GF-D8 (cell line): ENCODE results near the gene HCST.
"Not testable (repeated sequence)": the region's sequence is repeated elsewhere in the genome, so short reads cannot be mapped to it uniquely, and the experiment has no call there.

Experiments used
- DNase-seq: peaks from one replicate; lab custom pipeline; 2025; lab: John Stamatoyannopoulos, UW

HCST gene

GRCh38 chr19:35901854-35902661 is at the start of gene HCST:
Gene HCST (plus strand): TSS chr19:35902529. CDS start chr19:35902594, 65 bp downstream.
- DNase-seq: peak; percentile 71

GRCh38 chr19:35853038-35853756 is 49.1 kb upstream of the HCST start:
- no peak for DNase-seq

GRCh38 chr19:35856546-35857149 is 45.7 kb upstream of the HCST start, which contains the start of gene KIRREL2:
Gene KIRREL2 (plus strand): TSS chr19:35856911. CDS start chr19:35857120, 209 bp downstream.
- DNase-seq: no peak

- DNase-seq: no peak
Observed at GRCh38 chr19:35858311-35858710, 44.0 kb upstream of the HCST start.

- no peak for DNase-seq
Observed at GRCh38 chr19:35859414-35859813, 42.9 kb upstream of the HCST start.

GRCh38 chr19:35860436-35860817 is 41.9 kb upstream of the HCST start:
- no peak for DNase-seq

- no peak for DNase-seq
Observed at GRCh38 chr19:35860818-35861639, 41.3 kb upstream of the HCST start.

- DNase-seq: no peak
Observed at GRCh38 chr19:35861640-35862160, 40.6 kb upstream of the HCST start.

- no peak for DNase-seq
Observed at GRCh38 chr19:35862528-35862927, 39.8 kb upstream of the HCST start.

- DNase-seq: no peak
Observed at GRCh38 chr19:35863018-35863417, 39.3 kb upstream of the HCST start.

- no peak for DNase-seq
Observed at GRCh38 chr19:35868172-35868822, 34.0 kb upstream of the HCST start, which contains the start of gene APLP1. Gene APLP1 (plus strand): TSS chr19:35868574. CDS start chr19:35868637, 63 bp downstream.

GRCh38 chr19:35868823-35869326 is 33.5 kb upstream of the HCST start:
- DNase-seq: no peak

- DNase-seq: no peak
Observed at GRCh38 chr19:35869327-35870123, 32.8 kb upstream of the HCST start.

GRCh38 chr19:35870124-35870736 is 32.1 kb upstream of the HCST start:
- DNase-seq: not testable (repeated sequence)

GRCh38 chr19:35870798-35871197 is 31.5 kb upstream of the HCST start:
- DNase-seq: no peak

GRCh38 chr19:35871611-35872010 is 30.7 kb upstream of the HCST start:
- no peak for DNase-seq

- DNase-seq: no peak
Observed at GRCh38 chr19:35872180-35872579, 30.1 kb upstream of the HCST start.

GRCh38 chr19:35874392-35874930 is 27.9 kb upstream of the HCST start:
- DNase-seq: no peak

- no peak for DNase-seq
Observed at GRCh38 chr19:35879068-35879467, 23.3 kb upstream of the HCST start.
